Measurements from ENCODE around the gene PPP1R26.

DNA sequence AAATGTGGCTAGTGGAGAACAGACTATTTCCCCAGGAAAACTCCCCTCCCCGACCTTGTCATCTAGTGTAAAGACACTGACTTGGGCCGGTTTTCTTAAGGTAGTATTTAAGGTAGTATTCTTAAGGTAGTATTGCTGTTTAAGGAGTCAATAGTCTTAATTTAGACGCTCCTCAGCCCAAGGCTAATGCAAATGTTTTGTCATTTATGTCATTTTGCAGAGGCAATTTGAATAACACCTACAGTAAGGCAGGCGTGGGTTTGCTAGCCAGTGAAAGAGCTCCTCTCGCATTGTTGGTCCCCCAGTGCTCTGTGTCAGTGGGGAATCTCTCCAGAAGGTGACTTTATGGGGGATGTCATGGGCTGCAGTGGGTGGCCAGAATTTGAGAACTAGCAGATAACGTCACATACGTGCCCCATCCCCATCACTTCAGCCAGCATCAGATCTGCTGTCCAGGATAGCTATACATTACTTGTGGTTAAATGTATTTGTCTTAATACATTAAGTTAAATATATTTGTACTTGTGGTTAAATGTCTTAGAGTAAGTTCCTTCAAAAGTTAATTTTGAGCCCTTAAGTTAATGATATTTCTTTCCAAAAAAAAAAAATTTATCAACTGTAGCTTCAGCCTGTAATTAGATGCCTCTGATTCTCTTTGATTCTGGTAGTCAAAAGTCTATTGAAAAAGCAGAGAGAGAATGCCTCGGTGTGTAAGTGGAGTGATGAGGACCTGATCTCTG lies 2.6 kb downstream of the PPP1R26 start:
- TF ChIP-seq, protein P1, sequence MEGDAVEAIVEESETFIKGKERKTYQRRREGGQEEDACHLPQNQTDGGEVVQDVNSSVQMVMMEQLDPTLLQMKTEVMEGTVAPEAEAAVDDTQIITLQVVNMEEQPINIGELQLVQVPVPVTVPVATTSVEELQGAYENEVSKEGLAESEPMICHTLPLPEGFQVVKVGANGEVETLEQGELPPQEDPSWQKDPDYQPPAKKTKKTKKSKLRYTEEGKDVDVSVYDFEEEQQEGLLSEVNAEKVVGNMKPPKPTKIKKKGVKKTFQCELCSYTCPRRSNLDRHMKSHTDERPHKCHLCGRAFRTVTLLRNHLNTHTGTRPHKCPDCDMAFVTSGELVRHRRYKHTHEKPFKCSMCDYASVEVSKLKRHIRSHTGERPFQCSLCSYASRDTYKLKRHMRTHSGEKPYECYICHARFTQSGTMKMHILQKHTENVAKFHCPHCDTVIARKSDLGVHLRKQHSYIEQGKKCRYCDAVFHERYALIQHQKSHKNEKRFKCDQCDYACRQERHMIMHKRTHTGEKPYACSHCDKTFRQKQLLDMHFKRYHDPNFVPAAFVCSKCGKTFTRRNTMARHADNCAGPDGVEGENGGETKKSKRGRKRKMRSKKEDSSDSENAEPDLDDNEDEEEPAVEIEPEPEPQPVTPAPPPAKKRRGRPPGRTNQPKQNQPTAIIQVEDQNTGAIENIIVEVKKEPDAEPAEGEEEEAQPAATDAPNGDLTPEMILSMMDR (conservative IDR thresholded peaks at IDR 0.05; ENCODE audit: low read depth in 2 of 2), result no peak
- no peak for TF ChIP-seq EZH2 (IDR thresholded peaks at IDR 0.05; ENCODE audit: low read depth, unreplicated experiment)
- no peak for TF ChIP-seq STAT1 (IDR thresholded peaks at IDR 0.05; ENCODE audit: unreplicated experiment)
- no peak for TF ChIP-seq POLR2AphosphoS5 (IDR thresholded peaks at IDR 0.05; ENCODE audit: low read depth)
- TF ChIP-seq ZNF462 (CRISPR knock-in tag; IDR thresholded peaks at IDR 0.05), result no peak
- no peak for TF ChIP-seq ZNF114 (CRISPR knock-in tag; IDR thresholded peaks at IDR 0.05)
- no peak for TF ChIP-seq EZH2phosphoT487 (IDR thresholded peaks at IDR 0.05; ENCODE audit: unreplicated experiment)
- TF ChIP-seq ZNF331 (CRISPR knock-in tag; IDR thresholded peaks at IDR 0.05; ENCODE audit: low read depth), result no peak
- no peak for TF ChIP-seq CREB1 (CRISPR knock-in tag; IDR thresholded peaks at IDR 0.05; ENCODE audit: low read depth)
- TF ChIP-seq, protein P2, sequence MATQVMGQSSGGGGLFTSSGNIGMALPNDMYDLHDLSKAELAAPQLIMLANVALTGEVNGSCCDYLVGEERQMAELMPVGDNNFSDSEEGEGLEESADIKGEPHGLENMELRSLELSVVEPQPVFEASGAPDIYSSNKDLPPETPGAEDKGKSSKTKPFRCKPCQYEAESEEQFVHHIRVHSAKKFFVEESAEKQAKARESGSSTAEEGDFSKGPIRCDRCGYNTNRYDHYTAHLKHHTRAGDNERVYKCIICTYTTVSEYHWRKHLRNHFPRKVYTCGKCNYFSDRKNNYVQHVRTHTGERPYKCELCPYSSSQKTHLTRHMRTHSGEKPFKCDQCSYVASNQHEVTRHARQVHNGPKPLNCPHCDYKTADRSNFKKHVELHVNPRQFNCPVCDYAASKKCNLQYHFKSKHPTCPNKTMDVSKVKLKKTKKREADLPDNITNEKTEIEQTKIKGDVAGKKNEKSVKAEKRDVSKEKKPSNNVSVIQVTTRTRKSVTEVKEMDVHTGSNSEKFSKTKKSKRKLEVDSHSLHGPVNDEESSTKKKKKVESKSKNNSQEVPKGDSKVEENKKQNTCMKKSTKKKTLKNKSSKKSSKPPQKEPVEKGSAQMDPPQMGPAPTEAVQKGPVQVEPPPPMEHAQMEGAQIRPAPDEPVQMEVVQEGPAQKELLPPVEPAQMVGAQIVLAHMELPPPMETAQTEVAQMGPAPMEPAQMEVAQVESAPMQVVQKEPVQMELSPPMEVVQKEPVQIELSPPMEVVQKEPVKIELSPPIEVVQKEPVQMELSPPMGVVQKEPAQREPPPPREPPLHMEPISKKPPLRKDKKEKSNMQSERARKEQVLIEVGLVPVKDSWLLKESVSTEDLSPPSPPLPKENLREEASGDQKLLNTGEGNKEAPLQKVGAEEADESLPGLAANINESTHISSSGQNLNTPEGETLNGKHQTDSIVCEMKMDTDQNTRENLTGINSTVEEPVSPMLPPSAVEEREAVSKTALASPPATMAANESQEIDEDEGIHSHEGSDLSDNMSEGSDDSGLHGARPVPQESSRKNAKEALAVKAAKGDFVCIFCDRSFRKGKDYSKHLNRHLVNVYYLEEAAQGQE (IDR thresholded peaks at IDR 0.05; ENCODE audit: unreplicated experiment), result no peak
- no peak for TF ChIP-seq JUNB (IDR thresholded peaks at IDR 0.05; ENCODE audit: unreplicated experiment)
- no peak for TF ChIP-seq NANOG (IDR thresholded peaks at IDR 0.05; ENCODE audit: borderline replicate concordance)
- TF ChIP-seq, protein P3, sequence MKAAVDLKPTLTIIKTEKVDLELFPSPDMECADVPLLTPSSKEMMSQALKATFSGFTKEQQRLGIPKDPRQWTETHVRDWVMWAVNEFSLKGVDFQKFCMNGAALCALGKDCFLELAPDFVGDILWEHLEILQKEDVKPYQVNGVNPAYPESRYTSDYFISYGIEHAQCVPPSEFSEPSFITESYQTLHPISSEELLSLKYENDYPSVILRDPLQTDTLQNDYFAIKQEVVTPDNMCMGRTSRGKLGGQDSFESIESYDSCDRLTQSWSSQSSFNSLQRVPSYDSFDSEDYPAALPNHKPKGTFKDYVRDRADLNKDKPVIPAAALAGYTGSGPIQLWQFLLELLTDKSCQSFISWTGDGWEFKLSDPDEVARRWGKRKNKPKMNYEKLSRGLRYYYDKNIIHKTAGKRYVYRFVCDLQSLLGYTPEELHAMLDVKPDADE (IDR thresholded peaks at IDR 0.05), result no peak

Measured in GM23338 (cell line).